GM19455 (cell line): ENCODE results near the gene COL4A2.
A peak's percentile ranks its signal among the peaks of the same experiment; 100 is the strongest.
"Not testable (repeated sequence)": the region's sequence is repeated elsewhere in the genome, so short reads cannot be mapped to it uniquely, and the experiment has no call there.

Experiments used
- ATAC-seq: cut with Tn5 transposase; IDR thresholded peaks from one replicate; pipeline ENCODE4 v1.9.1; 2021; ENCODE audit not compliant: unreplicated experiment

COL4A2 gene

DNA sequence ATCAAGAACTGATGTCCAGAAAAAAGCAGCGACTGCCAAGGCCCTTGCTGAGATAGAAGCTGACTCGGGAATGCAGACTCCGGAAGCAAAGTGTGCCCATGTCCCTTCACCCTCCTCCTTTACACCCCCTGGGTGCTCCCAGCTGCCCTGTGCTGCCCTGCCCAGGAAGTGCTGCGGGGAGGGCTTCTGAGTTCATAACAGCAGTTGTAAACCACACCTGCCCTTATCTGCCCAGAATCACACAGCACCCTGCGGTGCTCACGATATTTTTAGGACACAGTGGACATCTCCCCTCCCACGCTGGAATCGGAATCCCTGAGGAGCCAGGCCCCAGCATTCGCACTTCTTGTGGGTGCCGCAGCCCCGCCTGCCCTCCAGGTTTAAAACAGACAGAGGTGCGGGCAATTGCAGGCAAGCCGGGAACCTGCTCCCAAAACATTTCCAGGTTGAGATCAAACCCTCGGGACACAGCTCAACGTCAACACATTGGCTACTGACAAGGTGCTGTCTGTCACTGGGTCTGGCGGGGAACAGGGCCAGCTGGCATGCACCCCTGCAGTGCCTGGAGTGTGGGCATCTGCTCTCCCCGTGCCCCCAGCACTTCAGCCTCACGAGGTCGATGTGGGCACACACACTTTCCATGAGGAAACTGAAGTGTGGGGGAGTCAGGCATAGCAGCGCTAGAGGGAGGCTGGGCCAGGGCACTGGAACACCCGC is 217.6 kb downstream of the COL4A2 start:
- ATAC-seq = no peak

DNA sequence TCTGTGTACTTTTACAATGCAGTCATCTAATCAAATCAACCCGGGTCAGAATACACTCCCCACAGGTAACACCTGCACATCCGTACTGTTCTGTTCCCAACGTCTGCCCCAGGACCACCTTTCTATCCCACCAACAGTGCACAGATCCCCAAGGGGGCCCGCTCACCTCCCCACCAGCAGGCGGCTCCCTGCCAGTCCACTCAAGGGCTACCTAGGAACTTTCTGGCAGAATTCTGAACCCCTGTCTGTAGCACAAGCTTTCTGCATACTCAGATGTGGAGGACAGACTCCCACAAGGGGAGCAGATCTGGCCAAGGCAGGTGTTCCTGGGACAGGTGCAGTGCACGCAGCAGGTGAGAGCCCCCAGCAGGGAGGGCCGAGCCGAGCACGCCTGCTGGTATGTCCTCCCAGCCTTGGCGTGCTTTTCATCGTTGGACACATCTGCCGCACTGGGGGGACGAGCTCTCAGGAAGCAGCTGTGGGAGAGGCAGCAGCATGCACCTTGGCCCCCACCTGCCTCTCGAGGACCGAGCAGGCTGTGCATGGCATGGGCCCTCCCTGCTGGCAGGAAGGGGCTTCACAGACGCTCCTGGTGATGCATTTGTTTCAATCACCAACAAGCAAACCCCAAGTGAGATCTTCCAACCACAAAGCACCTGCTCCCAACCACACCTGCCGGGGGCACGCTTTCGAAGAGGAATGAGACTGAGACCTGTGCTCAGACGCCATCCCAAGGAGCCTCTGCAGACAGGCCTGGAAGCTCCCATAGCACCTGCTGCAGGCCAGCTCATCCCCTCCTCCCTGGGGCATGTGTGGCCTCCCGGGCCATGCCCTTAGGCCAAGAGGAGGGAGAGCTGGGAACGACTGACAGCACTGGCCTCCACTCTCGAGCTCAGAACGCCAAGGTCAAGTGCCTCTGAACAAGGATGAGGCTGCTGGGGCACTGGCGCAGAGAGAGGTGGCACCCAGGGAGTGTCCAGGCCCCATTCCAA is 218.5 kb downstream of the COL4A2 start:
- peak; percentile 81 for ATAC-seq

DNA sequence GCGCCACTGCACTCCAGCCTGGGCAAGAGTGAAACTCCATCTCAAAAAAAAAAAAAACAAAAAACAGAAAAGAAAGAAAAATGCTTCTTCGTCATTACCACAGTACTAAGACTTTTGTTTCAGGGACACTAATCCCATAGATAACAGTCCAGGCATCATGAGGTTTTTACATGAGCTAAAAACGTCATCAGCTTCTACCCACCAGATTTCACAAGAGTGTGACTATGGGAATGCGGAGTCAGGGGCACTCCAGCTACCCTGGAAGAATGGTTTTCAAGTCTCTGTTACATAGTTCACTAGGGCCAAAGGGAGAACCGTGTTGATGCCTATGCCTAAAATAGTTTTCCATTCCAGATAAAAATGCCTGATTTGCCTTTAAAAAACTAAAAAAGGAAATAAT is 221.3 kb downstream of the COL4A2 start:
- ATAC-seq = no peak

DNA sequence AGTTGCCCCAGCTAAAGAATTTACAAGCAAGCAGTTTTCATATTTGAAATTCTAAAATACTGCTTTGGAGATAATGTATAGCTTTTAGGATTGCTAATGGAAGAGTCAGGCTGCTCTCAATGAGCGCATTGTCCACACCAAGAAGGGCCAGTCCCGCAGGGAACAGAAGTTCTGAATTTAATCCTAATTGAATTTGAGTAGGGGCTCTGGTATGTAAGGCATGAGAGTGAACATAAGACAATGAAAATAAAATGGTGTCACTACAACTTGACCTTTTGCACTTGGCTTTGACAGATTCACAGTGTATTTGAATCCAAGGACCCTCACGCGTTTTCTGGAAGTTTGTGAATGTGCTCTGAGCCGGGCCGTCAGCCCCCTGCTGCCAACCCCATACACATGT is 221.8 kb downstream of the COL4A2 start:
- ATAC-seq = no peak

DNA sequence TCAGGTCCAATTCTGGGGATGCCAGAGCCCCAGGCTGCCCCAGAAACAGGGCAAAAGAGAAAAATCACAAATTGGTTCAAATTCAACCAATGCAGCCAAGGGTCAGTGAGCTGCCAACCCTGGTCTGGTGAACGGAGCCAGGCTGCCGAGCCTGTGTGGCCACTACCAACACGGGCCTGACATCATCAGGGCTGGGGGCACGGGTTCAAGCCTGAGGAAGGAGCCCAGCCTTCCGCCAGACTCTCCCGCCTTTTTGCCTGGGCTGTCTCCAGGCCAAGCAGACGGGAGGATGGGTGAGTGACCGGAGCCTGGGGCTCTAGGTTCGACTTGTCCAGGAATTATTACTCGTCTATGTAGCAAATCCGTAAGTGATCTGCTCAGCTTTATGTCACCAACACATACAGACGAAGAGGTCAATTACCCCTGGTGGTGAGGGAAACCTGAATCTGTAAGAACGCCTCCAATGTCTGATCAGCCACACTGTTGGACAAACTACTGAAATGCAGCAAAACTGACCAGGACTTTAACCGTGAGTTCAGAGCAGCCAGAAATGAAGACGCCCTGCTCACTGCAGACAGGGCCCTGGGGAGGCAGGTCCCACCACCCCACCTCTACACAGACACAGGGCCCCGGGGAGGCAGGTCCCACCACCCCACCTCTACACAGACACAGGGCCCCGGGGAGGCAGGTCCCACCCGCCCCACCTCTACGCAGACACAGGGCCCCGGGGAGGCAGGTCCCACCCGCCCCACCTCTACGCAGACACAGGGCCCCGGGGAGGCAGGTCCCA is 222.6 kb downstream of the COL4A2 start:
- no peak for ATAC-seq

DNA sequence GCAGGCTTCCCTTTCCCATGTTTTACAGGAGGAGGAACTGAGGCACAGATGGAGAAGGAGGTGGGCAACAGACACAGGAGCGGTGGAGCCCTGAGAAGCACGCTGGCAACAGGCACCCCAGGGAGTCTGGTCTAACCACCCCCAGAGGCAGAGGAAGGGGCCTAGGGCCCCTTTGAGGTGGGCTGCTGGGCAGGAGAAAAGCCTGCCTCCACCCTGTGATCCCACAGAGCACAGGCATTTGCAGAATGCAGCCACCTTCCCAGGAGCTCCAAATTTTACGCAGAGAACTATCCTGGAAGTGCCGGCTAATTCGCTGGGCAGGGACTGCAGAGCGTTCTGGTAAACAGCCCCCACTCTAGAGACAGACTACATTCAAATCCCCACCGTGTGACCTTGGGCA is 224.0 kb downstream of the COL4A2 start:
- no peak for ATAC-seq

DNA sequence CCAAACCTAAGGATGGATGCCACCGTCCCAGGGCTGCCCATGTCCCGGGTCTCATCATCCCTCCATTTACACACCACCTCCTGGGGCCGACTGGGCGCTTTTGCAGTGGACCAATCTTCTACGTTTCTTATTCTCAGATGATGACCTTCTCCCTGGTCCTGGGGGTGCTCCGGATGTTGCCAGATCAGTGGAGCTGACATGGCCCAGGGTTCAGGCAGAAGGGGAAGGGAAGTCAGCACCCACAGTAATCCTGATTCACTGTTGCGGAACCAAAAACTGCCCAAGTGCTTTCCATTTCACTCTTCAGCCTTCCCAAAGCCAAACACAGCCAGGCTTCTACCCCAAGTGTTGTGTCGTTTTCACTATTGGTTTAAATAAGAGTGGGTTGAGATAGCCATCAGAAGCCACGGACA is 224.6 kb downstream of the COL4A2 start:
- no peak for ATAC-seq

DNA sequence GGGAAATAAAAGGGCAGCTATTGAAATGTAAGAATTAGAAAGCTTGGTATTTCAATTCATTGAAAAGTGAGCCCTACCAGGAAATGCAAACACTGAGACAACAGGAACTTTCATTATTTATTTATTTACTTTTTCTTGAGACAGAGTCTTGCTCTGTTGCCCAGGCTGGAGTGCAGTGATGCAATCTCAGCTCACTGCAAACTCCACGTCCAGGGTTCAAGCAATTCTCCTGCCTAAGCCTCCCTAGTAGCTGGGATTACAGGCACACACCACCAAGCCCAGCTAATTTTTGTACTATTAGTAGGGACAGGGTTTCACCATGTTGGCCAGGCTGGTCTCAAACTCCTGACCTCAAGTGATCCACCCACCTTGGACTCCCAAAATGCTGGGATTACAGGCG is 225.2 kb downstream of the COL4A2 start:
- not testable (repeated sequence) for ATAC-seq

DNA sequence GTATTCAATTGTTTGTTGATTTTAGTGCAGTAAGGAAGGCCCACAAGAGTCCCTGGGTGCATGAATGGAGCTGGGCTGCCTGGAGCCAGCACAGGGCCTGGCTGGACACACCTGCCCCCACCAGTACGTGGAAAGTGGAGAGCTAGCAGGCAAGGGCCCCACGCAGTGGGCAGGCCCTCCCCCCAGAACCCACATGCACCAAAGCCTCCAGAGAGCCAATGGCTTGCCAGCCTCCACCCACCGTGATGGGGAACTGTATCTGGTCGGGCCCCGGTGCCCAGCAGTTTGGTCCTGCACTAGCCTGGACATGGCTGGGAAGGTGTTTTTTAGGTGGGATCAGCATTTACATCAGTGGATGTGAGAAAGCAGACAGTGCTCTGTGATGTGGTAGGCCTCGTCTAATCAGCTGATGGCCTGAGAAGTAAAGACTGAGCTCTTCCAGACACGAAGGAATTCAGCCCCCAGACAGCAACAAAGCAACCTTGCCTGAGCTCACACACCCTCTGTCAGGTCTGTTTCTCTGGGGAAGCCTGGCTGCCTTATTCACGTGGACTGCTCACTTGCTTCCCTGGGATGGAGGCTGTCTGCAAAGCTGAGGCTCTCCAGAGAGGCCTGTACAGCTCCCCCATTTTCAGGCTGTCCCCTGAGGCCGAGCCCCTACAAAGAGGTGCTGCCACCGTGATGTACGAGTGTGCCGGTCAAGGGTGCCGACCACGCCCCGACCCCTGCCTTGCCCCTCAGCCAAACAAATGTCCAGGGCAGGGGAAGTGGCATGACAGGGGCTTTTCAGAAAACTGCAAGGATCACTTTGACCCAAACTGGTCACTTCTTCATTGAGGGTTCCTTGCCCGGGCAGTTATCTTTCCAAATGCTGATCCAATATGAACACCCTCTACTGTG is 226.9 kb downstream of the COL4A2 start:
- no peak for ATAC-seq

DNA sequence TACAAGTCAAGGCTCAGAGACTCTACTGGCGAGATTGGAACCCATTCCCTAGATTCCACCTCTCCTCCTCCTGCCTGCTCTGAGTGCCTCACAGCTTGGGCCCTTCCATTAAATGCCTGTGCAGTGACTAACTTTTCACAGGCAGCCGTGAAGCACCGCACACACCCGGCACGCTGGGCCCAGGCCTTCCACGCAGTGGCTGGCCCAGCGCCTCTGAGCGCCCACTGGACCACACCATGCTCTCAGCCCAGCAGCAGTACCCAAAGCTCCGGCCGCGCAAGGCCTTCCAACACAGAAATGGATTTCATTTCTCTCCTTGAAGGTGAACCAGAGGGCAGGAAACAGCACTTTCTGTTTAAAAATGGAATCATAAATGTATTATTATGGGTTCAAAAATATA is 228.4 kb downstream of the COL4A2 start:
- no peak for ATAC-seq

DNA sequence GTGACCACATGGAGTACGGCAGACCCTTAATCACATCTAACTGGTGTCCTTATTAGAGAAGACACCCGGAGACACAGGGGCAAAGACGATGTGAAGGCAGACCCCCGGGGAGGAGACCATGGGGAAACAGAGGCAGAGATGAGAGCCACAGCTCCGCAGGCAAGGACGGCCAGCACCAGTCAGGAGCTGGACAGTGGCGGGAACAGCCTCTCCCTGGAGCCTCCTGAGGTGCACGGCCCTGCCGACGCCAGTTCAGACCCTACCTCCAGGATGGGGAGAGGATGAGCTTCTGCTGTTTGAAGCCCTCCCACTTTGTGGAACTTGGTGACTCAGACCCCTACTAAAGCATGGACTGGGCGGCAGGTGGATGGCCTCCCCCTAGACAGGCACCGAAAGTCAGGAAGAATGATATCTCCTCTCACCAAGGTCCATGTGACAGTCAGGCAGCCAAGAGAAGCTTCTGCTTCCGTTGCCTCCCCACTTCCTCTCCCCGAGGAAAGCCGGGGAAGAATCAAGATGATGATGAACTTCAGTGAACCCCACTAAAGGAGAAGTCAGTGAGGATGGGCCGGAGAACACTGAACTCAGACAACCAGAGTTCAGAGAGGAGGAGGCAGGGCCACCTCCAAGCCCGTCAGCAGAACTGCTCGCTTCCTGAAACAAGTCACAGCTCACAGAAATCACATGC is 229.1 kb downstream of the COL4A2 start:
- no peak for ATAC-seq

DNA sequence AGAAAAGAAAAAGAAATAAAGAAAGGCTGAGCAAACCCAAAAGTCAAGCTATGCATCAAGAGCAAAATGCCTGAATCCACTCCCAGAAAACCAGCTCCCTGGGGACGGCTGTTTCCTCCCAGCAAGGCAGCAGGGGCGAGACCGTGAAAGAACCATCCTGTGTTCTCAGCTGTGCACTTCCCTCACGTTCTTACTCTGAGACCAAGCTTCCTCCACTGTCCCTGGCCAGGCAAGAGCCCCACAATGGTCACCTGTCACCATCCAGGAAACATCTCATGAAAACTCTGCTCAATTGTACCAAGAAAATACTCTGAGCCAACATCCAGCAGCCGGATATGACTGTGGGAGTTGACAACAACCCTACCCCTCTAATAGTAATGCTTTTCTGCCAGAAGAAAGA is 231.5 kb downstream of the COL4A2 start:
- ATAC-seq = no peak

DNA sequence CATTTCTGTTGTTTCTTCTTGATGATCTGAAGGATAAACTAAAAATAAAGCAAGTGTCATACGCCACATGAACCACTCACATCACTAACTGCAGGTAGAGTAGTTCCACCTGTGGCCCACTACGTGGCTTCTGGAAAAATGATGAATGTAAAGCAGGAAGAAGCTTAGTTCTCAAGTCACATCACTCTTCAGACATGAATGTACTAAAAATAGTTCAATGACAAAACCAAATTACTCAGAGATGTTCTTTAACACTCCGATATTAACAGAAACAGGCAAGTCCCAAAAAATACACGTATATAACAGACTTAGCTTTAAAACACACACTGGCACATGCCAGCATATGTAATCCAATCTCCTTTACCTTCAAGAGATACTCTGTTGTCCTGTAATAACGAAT is 232.8 kb downstream of the COL4A2 start:
- ATAC-seq = no peak

DNA sequence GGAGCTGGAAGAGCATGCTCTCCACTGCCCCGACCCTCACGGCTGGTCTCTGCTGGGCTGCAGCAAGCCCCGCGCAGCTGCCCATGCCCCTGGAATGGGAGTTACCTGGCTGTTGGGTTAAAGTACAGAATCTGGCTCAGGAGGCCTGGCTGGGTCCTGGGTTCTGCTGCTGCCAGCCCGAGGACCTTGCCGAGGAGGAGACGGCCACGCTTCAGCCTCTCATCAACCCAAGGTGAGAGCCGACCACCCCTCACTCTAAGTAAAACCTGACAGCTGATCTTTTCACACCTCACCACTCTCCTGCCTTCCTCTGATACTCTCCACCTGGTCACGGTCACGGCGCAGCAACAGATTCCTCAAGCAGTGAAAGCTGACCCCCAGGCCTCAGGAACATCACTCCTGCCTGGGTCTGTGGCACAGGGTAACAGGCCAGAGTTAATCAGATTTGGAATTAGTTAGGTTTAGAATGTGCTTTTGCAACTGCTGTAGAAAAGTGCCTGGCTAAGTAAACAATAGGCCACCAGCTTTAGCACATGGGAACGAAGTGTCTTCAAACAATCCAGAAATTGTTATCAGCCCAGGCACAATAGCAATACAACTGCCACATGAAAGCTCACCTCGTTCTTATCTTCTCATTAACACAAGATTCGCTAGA is 233.9 kb downstream of the COL4A2 start:
- ATAC-seq = no peak

DNA sequence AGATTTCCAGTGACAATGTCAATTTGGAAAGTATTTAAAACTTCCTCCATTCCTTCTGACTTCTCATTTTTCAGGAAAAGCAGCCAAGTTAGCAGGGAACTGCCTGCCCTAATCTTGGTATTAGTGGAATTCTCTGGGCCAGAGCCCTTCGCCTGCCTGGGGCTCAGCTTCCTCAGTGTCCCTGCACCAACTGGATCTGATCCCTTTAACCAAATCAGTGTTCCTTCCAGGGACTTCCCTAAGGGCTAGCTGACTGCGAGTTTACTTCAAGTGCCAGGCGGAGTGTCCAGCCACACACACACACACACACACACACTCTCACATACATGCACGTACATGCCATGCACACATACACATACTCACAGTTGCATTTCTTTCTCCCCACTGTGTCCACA is 234.4 kb downstream of the COL4A2 start:
- ATAC-seq = no peak

DNA sequence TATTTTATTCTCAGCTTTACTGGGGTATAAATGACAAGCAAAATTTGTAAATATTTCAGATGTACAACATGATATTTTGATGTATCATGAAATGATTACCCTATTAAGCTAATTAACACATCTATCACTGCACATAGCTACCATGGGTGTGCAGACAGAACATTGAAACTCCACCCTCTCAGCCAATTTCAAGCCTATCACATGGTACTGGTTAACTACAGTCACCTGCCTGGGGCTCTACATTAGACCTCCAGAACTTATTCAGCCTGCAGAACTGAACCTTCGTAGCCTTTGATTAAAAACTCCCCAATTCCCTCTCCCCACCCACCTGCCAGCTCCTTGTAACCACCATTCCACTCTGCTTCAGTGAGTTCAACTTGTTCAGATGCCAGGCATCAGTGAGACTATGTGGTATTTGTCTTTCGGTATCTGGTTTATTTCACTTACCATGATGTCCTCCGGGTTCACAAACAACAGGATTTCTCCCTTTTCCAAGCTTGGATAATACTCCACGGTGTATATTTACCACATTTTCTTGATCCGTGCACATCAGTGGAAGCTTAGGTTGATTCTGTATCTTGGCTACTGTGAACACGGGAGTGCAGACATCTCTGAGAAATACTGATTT is 235.2 kb downstream of the COL4A2 start:
- no peak for ATAC-seq

DNA sequence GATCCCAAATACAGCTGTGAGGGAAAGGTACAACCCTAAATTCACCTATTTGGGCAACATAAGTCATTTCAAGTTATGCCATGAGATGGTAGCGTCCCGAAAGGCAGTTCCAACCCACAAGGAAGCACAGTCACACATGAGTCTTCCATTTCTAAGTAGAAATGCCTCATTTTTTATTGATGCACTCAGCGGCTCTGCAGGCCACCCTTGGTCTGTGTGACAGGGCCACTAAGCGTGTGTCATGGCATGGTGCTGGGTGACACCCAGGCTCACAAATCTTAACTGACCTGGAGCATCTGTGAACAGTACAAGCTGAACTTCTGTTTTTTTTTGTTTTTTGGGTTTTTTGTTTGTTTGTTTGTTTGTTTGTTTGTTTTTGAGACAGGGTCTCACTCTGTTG is 239.3 kb downstream of the COL4A2 start:
- ATAC-seq = no peak

DNA sequence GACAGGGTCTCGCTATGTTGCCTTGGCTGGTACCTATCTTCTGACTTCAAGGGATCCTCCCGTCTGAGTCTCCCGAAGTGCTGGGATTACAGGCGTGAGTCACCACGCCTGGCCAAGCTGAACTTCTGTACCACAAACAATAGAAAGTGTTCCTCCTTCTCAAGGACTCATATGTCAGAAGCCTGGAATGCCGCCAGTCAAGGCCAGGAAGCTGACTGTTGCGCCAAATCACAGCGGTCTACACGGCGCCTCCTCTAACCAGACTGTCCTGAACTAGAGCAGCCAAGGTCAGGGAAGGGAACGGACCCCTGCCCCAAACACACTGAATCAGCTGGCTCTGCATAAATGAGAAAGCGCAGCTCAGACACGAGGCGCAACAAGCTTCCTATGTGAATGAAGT is 239.8 kb downstream of the COL4A2 start:
- no peak for ATAC-seq
